ENCODE data around the gene LHCGR. TPM values are rescaled to one million over a fixed set of nuclear protein-coding genes. Genes with fewer than 3 reads are reported as not detected.

Gene LHCGR
- total RNA-seq, 4 donors from 2014 or later: 0.20 to 2.2 (median 1.5) TPM

DNA sequence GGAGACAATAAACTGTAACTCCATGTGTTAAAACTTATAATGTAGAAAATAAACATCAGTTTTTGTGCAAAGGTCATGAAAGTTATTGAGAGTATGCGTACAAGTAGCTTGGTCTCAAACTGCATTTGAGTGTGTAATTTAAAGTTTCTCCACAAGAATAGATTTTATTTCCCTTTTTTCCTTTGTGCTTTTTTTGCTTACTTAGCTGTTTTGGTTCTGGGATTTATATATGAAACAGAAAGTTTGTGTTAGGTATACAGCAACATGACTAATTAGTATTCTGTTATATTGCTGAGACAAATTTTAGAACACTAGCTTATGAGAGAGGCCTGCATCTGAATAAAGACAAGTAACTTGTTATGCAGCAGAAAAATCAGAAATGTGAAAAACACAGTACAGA lies 70.4 kb downstream of the LHCGR start:
- Histone ChIP-seq H3K4me1 (no peaks in the 10 kb centered on the region), H3K9me3 (no peaks in the 10 kb centered on the region), H3K27ac (no peak overlapping the region), H3K4me3 (no peak overlapping the region), H3K27me3 (no peaks in the 10 kb centered on the region), H3K36me3 (peaks cover 0 to 6% of the 10 kb centered on the region in 2 donors)
- WGBS, 2 donors (ENCODE audit: low coverage in 1 of 2): 100% methylated on average over 1 of the region's 1 CpG
- no peak for ATAC-seq
- TF ChIP-seq POLR2A (IDR thresholded peaks at IDR 0.05): no peak
- no peak for TF ChIP-seq EP300 (IDR thresholded peaks at IDR 0.05)
- TF ChIP-seq POLR2AphosphoS5 (IDR thresholded peaks at IDR 0.05): no peak
- TF ChIP-seq, protein P1, sequence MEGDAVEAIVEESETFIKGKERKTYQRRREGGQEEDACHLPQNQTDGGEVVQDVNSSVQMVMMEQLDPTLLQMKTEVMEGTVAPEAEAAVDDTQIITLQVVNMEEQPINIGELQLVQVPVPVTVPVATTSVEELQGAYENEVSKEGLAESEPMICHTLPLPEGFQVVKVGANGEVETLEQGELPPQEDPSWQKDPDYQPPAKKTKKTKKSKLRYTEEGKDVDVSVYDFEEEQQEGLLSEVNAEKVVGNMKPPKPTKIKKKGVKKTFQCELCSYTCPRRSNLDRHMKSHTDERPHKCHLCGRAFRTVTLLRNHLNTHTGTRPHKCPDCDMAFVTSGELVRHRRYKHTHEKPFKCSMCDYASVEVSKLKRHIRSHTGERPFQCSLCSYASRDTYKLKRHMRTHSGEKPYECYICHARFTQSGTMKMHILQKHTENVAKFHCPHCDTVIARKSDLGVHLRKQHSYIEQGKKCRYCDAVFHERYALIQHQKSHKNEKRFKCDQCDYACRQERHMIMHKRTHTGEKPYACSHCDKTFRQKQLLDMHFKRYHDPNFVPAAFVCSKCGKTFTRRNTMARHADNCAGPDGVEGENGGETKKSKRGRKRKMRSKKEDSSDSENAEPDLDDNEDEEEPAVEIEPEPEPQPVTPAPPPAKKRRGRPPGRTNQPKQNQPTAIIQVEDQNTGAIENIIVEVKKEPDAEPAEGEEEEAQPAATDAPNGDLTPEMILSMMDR (IDR thresholded peaks at IDR 0.05): no peak

DNA sequence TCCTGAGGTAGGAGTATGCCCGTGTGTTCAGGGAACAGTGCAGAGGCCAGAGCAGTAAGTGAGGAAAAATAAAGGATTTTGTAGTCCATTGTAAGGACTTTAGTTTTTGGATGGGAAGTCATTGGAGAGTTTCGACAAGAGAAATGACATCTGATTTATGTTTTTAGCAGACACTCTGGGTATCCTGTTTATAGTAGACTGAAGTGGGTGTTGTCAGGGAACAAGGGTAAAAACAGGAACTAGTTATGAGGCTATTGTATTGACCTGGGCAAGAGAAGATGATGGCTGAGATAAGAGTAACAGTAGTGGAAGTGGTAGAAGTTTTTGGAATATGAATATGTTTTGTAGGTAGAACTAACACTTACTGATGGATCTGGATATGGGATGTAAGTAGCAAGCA lies 78.1 kb downstream of the LHCGR start:
- Histone ChIP-seq H3K27me3 (no peaks in the 10 kb centered on the region), H3K36me3 (peaks cover 0 to 3% of the 10 kb centered on the region in 2 donors), H3K4me3 (no peak overlapping the region), H3K9me3 (peaks cover 0 to 4% (median 0%) of the 10 kb centered on the region in 3 donors), H3K27ac (no peak overlapping the region), H3K4me1 (no peaks in the 10 kb centered on the region)
- ATAC-seq: no peak
- 43 to 67% methylated on average over 2 of the region's 2 CpGs for WGBS, 2 donors (ENCODE audit: low coverage in 1 of 2)
- TF ChIP-seq EP300 (IDR thresholded peaks at IDR 0.05) (no peak), POLR2AphosphoS5 (IDR thresholded peaks at IDR 0.05) (no peak)

DNA sequence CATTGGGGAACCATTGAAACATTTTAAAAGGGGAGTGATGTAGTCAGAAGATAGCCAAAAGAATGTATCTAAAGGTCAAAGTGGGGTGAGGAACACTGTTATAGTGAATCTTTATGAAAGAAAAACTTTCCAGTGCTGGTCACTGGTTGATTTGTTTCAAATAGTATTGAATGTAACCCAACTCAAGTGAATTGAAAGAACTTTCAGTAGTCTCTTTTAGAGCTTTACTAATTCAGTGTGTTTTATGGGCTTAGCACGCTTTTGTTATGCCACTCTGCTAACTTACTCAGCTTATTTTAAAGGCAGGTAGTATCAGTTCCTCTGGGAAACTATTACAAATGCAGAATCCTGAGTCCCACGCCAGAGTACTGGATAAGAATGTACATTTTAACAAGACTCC lies 80.6 kb downstream of the LHCGR start:
- ATAC-seq: no peak
- H3K36me3 ChIP-seq: no peaks in the 10 kb centered on the region
- TF ChIP-seq EP300 (IDR thresholded peaks at IDR 0.05): no peak
- H3K27me3 ChIP-seq: no peaks in the 10 kb centered on the region
- H3K4me1 ChIP-seq: no peaks in the 10 kb centered on the region
- no peak overlapping the region for H3K4me3 ChIP-seq
- 75 to 87% methylated on average over 2 of the region's 2 CpGs for WGBS, 2 donors (ENCODE audit: low coverage in 1 of 2)
- peaks cover 0 to 4% (median 0%) of the 10 kb centered on the region in 3 donors for H3K9me3 ChIP-seq
- H3K27ac ChIP-seq: no peak overlapping the region

DNA sequence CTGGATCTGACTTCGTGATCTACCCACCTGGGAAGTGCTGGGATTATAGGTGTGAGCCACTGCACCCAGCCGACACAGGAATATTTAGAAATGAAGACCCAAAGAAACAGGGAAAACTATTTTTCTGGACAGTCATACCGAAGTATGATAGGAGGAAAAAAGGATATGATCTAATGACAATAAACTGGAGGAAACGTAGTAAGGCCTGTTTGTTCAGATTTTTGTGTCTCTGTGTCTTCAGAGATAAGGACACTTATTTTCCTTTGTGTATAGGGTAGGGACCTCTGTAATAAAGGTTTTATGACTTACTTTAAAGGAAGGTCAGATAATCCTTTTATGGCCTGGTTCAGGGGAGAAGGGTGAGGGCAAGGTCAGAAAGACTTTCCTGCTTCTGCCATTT lies 81.9 kb downstream of the LHCGR start:
- Histone ChIP-seq H3K36me3 (no peaks in the 10 kb centered on the region), H3K4me3 (no peak overlapping the region), H3K27ac (no peak overlapping the region), H3K4me1 (no peaks in the 10 kb centered on the region), H3K27me3 (no peaks in the 10 kb centered on the region), H3K9me3 (peaks cover 0 to 4% (median 0%) of the 10 kb centered on the region in 3 donors)
- no peak for ATAC-seq
- TF ChIP-seq POLR2AphosphoS5 (IDR thresholded peaks at IDR 0.05) (no peak), POLR2A (IDR thresholded peaks at IDR 0.05) (no peak), EP300 (IDR thresholded peaks at IDR 0.05) (no peak)
- TF ChIP-seq, protein P1 (IDR thresholded peaks at IDR 0.05): no peak
- WGBS, 2 donors (ENCODE audit: low coverage in 1 of 2): 85 to 86% methylated on average over 3 to 4 of the region's 4 CpGs

DNA sequence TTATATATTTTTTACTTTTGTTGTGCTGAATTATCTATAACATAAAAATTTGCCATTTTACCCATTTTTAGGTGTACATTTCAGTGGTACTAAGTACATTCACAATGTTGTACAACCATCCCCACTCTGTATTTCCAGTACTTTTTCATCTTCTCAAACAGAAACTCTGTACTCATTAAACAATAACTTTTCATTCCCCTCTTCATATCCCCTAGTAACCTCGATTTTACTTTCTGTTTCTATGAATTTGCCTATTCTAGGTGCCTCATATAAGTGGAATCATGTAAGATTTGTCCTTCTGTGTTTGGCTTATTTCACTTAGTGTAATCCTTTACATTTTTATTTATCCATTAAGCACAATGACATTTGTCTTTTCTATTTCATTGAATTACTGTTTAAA lies 86.5 kb downstream of the LHCGR start:
- H3K4me1 ChIP-seq: no peaks in the 10 kb centered on the region
- no peaks in the 10 kb centered on the region for H3K27me3 ChIP-seq
- 67 to 83% methylated on average over 1 of the region's 1 CpG for WGBS, 2 donors (ENCODE audit: low coverage in 1 of 2)
- H3K4me3 ChIP-seq: no peak overlapping the region
- no peak for ATAC-seq
- peaks cover 0 to 4% (median 0%) of the 10 kb centered on the region in 3 donors for H3K9me3 ChIP-seq
- H3K36me3 ChIP-seq: no peaks in the 10 kb centered on the region
- no peak for TF ChIP-seq POLR2A (IDR thresholded peaks at IDR 0.05)
- TF ChIP-seq, protein P1 (IDR thresholded peaks at IDR 0.05): no peak
- no peak for TF ChIP-seq POLR2AphosphoS5 (IDR thresholded peaks at IDR 0.05)
- no peak for TF ChIP-seq EP300 (IDR thresholded peaks at IDR 0.05)
- H3K27ac ChIP-seq: no peak overlapping the region

DNA sequence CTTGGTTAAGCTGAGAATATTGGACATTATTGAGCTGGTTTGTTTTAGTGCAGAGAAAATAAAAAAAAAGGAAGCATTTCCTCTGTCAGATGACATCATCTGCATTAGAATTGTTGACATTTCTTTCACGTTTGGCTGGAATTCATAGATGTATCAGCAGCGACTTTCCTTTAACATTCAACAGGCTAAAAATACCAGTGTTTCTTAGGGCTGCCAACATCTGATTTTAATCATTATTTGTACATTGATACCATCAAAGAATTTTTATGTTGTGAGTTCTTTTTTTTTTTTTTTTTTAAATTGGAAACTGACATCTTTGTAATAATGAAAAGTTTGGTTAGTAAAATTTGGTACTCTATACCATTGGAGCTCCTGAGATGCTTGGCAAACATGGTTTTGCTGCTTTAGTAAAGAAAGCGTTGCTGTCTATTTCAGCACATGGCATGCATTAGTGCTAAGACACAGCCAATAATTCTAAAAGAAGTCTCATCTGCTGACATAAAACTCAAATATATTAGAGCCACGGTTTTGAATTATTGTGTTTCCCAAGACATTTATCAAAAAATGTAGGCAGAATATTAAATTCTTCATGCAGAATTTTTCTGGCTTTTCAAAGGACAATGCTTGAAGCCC lies 104.2 kb downstream of the LHCGR start:
- H3K4me3 ChIP-seq: no peak overlapping the region
- WGBS, 2 donors (ENCODE audit: low coverage in 1 of 2): 14 to 27% methylated on average over 4 of the region's 4 CpGs
- H3K27ac ChIP-seq: no peak overlapping the region
- H3K27me3 ChIP-seq: no peaks in the 10 kb centered on the region
- TF ChIP-seq, protein P1 (IDR thresholded peaks at IDR 0.05): no peak
- TF ChIP-seq EP300 (IDR thresholded peaks at IDR 0.05) (no peak), POLR2A (IDR thresholded peaks at IDR 0.05) (no peak), POLR2AphosphoS5 (IDR thresholded peaks at IDR 0.05) (no peak)
- no peaks in the 10 kb centered on the region for H3K4me1 ChIP-seq
- H3K9me3 ChIP-seq: no peaks in the 10 kb centered on the region
- ATAC-seq: no peak
- H3K36me3 ChIP-seq: peaks cover 0 to 5% of the 10 kb centered on the region in 2 donors

Data from gastroesophageal sphincter (tissue), 4 donors.